Neural cell (in vitro differentiated cells): ENCODE measurements around the gene USP36.

ENCODE experiments used
- TF ChIP-seq, protein P1 (sequence below): fragments of 450-650 bp; IDR thresholded peaks from 2 replicates; pipeline ENCODE4 v1.5.1; 2014; ENCODE audit warnings: antibody characterized with exemption, mild to moderate bottlenecking, moderate library complexity; ENCODE audit not compliant: poor library complexity, severe bottlenecking
- TF ChIP-seq, protein P2 (sequence below): IDR thresholded peaks from 2 replicates; pipeline ENCODE4 v1.6.1; 2012; ENCODE audit warnings: borderline replicate concordance

GRCh38 chr17:78882540-78883088, 42.0 kb upstream of the USP36 start:
- TF ChIP-seq, protein P1, sequence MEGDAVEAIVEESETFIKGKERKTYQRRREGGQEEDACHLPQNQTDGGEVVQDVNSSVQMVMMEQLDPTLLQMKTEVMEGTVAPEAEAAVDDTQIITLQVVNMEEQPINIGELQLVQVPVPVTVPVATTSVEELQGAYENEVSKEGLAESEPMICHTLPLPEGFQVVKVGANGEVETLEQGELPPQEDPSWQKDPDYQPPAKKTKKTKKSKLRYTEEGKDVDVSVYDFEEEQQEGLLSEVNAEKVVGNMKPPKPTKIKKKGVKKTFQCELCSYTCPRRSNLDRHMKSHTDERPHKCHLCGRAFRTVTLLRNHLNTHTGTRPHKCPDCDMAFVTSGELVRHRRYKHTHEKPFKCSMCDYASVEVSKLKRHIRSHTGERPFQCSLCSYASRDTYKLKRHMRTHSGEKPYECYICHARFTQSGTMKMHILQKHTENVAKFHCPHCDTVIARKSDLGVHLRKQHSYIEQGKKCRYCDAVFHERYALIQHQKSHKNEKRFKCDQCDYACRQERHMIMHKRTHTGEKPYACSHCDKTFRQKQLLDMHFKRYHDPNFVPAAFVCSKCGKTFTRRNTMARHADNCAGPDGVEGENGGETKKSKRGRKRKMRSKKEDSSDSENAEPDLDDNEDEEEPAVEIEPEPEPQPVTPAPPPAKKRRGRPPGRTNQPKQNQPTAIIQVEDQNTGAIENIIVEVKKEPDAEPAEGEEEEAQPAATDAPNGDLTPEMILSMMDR = no peak
- TF ChIP-seq, protein P2, sequence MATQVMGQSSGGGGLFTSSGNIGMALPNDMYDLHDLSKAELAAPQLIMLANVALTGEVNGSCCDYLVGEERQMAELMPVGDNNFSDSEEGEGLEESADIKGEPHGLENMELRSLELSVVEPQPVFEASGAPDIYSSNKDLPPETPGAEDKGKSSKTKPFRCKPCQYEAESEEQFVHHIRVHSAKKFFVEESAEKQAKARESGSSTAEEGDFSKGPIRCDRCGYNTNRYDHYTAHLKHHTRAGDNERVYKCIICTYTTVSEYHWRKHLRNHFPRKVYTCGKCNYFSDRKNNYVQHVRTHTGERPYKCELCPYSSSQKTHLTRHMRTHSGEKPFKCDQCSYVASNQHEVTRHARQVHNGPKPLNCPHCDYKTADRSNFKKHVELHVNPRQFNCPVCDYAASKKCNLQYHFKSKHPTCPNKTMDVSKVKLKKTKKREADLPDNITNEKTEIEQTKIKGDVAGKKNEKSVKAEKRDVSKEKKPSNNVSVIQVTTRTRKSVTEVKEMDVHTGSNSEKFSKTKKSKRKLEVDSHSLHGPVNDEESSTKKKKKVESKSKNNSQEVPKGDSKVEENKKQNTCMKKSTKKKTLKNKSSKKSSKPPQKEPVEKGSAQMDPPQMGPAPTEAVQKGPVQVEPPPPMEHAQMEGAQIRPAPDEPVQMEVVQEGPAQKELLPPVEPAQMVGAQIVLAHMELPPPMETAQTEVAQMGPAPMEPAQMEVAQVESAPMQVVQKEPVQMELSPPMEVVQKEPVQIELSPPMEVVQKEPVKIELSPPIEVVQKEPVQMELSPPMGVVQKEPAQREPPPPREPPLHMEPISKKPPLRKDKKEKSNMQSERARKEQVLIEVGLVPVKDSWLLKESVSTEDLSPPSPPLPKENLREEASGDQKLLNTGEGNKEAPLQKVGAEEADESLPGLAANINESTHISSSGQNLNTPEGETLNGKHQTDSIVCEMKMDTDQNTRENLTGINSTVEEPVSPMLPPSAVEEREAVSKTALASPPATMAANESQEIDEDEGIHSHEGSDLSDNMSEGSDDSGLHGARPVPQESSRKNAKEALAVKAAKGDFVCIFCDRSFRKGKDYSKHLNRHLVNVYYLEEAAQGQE = no peak
